GM12801 (cell line): Measurements from ENCODE around the gene NCOA5.

Experiments used
- CTCF ChIP-seq: IDR thresholded peaks from one replicate; pipeline ENCODE4 v1.5.1; 2011; ENCODE audit warnings: control low read depth; ENCODE audit not compliant: insufficient read length; ENCODE audit errors: extremely low read depth

Gene NCOA5

DNA sequence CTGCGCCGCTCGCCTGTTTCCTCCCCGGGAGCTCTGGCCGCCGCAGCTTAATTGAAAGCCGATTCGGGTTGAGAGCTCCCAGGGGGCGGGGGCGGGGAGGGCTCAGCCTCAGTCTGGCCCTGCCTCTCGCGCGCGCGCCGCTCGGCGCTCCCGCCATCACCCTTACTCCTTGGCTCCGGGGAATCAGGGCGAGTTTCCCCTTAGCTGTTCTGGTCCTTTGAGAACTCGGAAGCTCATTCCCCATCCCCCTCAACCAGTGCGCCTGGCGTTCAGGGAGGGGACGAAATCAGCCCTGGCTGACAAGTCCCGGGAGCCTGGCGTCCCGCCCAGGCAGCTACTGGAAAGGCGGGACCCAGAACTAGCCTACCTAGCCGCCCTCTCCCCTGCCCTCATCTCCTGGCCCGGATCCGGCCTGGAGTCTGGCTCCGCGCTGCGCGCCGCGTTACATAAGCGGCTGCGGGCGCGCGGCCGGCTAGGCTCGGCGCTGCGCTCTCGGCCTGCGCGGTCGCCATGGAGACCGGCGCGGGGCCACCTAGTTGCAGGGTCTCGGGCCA lies 58.0 kb downstream of the NCOA5 start:
- no peak for TF ChIP-seq CTCF

DNA sequence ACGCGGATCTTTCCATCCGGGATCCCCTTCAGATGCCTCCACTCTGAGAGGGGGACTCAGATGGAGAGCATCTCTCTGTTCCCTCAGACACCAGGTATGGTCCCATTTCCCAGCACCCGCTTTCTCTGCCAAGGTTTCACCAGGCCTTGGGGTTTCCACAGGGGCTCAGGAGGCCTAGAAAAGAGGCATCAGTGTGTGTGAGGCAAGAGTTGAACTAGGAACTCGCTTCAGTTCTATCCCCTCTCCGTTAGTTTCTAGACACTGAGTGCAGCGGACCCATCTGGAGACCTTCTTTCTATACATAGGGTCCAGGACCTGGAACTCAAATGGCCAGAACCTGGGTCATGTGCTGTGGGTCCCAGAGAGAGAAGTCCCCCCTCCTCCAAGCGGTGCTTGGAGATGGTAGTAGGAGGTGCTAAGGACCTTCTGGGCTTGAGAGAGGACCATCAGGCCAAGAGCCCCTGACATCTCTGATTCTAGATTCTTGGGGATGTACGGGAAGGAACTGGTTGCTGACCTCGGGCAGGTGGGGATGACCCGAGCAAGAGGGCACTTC lies 58.7 kb downstream of the NCOA5 start:
- TF ChIP-seq CTCF = no peak

GRCh38 chr20:46030284-46031013 lies 59.3 kb downstream of the NCOA5 start:
- TF ChIP-seq CTCF = no peak

GRCh38 chr20:46028772-46029371 lies 60.9 kb downstream of the NCOA5 start, which contains the start of gene SLC12A5:
Gene SLC12A5 (plus strand): TSS chr20:46029215. CDS start chr20:46029345, 130 bp downstream.
- no peak for TF ChIP-seq CTCF

DNA sequence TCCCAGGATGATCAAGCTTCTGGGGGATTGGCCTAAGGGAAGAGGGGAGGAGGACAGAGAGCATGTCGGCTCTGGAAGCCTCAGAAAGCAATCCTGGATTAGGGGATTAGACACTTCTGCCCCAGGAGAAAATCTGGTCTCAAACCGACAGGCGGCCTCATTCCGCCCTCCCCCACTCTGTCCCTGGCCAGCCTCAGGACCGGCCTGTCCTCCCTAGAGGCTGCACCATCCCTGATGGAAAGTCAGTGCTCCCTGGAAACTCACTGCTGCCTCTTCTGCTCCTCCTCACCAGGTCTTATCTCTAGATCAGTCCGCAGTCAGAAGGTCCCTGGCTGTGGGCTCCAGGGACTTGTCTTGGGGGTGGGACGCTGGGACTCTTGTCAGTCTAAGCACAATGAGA lies 61.7 kb downstream of the NCOA5 start:
- no peak for TF ChIP-seq CTCF

GRCh38 chr20:46027245-46027853 lies 62.4 kb downstream of the NCOA5 start:
- no peak for TF ChIP-seq CTCF

DNA sequence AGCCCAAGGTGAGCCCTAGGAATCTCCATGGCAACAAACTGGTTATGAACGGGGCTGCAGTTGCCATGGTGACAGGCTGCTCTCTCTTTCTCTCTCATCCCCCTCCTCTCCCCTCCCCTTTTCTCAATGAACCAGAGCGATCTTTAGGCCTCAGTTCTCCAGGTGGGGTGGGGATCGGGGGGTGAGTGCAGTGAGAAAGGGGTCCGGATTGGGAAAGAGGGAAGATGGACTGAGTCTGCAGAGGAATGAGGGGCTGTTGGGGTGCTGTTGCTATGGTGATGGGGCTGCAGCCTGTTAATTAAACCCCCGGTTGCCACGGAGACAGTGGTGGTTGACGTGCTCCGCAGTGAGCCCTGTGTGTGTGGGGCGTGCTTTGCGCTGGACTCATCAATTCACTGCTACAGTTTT lies 64.4 kb downstream of the NCOA5 start:
- no peak for TF ChIP-seq CTCF
